Tibial nerve (tissue), 4 donors: ENCODE results near the gene PUSL1.

Experiments used
- EP300 ChIP-seq, 2 donors: sonication (generic); formaldehyde crosslinking; IDR thresholded peaks; one replicate each; pipeline ENCODE4 v1.6.1; 2017; ENCODE audit warnings: antibody characterized with exemption in 2 of 2, mild to moderate bottlenecking in 1 of 2
- POLR2A ChIP-seq, 2 donors: fragments of 450-650 bp; IDR thresholded peaks; one replicate each; pipeline ENCODE4 v1.6.1; 2017; ENCODE audit warnings: antibody characterized with exemption in 2 of 2, mild to moderate bottlenecking in 2 of 2, moderate library complexity in 2 of 2
- TF ChIP-seq, protein P1 (sequence below), 5 experiments: fragments of 200-600 bp in 3 of 5; fragments of 450-650 bp in 2 of 5; sonication (generic) in 3 of 5; IDR thresholded peaks; one replicate each; pipeline ENCODE4 v1.5.1; 2016 to 2019; ENCODE audit warnings: antibody characterized with exemption in 5 of 5, mild to moderate bottlenecking in 3 of 5, moderate library complexity in 2 of 5

DNA sequence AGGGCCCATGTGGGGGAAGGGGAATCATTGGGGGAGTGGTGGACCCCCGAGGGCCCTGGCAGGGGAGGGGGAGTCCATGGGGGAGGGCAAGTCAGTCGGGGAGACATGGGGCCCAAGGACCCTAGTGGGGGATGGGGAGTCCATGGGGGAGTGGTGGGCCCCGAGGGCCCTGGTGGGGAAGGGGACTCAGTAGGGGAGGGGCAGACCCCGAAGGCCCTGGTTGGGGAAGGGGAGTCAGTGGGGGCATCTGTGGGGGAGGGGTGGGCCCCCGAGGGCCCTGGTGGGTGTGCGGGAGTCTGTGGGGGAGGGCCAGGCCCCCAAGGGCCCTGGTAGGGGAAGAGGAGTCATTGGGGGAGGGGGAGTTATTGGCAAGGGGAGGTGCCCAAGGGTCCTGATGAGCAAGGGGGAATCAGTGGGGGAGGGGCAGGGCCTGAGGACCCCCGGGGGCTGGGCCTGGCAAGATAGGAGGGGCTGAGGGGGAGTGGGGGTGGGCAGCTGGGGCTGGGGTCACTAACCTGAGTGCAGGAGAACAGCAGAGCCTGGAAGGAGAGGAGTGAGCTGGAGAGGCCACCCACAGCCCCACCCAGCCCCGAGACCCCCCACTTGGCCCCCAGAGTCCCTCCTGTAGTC lies 47.9 kb downstream of the PUSL1 start:
- TF ChIP-seq, protein P1, sequence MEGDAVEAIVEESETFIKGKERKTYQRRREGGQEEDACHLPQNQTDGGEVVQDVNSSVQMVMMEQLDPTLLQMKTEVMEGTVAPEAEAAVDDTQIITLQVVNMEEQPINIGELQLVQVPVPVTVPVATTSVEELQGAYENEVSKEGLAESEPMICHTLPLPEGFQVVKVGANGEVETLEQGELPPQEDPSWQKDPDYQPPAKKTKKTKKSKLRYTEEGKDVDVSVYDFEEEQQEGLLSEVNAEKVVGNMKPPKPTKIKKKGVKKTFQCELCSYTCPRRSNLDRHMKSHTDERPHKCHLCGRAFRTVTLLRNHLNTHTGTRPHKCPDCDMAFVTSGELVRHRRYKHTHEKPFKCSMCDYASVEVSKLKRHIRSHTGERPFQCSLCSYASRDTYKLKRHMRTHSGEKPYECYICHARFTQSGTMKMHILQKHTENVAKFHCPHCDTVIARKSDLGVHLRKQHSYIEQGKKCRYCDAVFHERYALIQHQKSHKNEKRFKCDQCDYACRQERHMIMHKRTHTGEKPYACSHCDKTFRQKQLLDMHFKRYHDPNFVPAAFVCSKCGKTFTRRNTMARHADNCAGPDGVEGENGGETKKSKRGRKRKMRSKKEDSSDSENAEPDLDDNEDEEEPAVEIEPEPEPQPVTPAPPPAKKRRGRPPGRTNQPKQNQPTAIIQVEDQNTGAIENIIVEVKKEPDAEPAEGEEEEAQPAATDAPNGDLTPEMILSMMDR (IDR thresholded peaks at IDR 0.05): no peak
- TF ChIP-seq POLR2A (IDR thresholded peaks at IDR 0.05) (no peak), EP300 (IDR thresholded peaks at IDR 0.05) (no peak)
